ENCODE results near the gene NR1H3.

The NR1H3 gene

GRCh38 chr11:47244448-47245350 is 13.1 kb upstream of the NR1H3 start:
- no peak for DNase-seq (ENCODE audit: low read depth in 2 of 2, low spot score in 1 of 2)

DNA sequence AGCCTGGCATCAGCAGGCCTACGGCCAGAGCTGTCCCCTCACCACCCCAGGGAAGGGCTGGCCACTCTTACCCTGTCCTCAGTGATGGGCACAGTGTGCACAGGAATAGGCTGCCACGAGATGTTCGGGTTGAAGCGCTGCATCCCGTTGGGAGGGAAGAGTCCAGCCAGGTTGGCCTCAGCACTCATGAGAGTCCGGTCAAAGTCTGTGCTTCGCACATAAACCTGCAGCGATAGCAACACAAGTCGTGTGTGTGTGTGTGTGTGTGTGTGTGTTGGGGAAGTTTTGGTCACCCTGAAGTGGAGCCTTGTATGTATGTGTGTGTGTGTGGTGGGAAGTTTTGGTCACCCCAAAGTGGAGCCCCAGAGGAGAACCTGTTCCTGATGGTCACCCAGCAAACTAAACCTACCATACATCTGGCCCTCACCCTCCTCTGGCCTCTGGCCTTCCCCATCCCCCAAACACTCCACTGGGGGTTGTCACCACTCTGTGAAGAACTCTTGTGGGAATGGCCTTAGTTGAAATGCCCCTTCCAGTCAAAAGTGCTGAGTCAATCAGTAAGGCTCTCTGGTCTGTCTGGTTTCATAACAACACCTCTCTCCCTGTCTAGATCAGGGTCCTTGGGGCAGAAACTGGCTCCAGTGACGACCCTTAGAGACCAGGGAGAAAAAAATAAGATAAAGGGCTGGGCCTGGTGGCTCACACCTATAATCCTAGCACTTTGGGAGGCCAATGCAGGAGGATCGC is 12.0 kb upstream of the NR1H3 start:
- DNase-seq (ENCODE audit: low read depth in 2 of 2, low spot score in 1 of 2) = no peak

GRCh38 chr11:47247502-47247901 is 10.3 kb upstream of the NR1H3 start:
- DNase-seq (ENCODE audit: low read depth in 2 of 2, low spot score in 1 of 2) = no peak

- no peak for DNase-seq (ENCODE audit: low read depth in 2 of 2, low spot score in 1 of 2)
These were observed 9.5 kb upstream of the NR1H3 start for GRCh38 chr11:47248304-47248663.

- peak; percentile 70 to 76 for DNase-seq (ENCODE audit: low read depth in 2 of 2, low spot score in 1 of 2)
These were observed 9.0 kb upstream of the NR1H3 start, which contains the start of gene ACP2 for GRCh38 chr11:47248664-47249377. Gene ACP2 (minus strand): TSS chr11:47248814. CDS start chr11:47248789, 25 bp downstream.

DNA sequence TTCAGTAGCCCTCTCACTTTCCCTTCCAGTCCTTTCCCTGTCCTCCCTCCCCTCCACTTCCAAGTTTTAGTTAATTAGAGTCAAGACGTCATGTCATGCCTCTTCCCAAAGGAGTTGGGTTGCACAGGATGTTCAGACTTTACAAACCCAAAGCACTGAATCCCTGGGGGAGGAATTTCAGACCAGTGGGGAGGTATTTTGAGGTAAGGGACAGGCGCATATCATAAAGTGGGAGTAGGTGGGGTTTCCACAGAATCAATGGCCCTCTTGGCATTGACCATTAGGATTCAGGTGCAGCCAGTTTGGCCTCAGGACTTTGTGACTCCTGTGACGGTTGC is 8.4 kb upstream of the NR1H3 start:
- no peak for DNase-seq (ENCODE audit: low read depth in 2 of 2, low spot score in 1 of 2)

DNA sequence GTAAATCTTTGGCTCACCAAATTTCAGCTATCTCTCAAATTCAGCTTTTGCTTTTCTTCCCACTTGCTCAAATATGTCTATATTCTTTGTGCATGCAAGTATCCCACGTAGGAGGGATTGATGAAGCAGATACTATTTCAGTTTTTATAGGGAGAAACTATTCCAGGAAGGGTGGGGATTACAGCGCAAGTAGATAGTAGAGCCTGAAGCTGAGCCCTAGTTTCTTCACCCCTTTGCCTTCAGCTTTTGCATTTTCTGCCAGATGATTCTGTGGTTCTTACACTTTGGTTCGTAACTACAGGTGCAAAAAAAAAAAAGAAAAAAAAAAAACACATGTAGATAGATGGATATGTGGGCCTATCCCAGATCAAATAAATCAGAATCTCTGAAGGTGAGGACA is 6.0 kb upstream of the NR1H3 start:
- no peak for DNase-seq (ENCODE audit: low read depth in 2 of 2, low spot score in 1 of 2)

DNA sequence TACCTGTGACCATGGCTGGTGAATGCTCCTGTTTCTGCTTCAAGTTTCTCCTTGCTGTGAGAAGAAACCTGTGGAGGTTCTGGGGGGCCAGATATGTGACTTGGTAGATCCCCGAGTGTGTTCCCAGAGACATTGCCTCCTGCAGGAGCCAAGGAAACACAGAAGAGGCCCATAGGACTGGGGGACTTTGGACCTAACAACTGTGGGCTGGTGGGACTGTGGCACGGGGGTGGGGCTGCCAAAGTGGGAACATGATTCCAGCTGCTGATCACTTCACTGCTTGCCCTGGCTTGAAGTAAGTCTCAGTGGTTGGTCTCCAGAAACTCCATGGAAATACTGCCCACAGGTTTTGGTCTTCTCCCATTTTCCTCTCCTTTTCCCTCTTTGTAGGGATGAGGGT is 4.1 kb upstream of the NR1H3 start:
- DNase-seq (ENCODE audit: low read depth in 2 of 2, low spot score in 1 of 2) = no peak

- no peak for DNase-seq (ENCODE audit: low read depth in 2 of 2, low spot score in 1 of 2)
These were observed 3.4 kb upstream of the NR1H3 start for GRCh38 chr11:47254386-47254785.

DNA sequence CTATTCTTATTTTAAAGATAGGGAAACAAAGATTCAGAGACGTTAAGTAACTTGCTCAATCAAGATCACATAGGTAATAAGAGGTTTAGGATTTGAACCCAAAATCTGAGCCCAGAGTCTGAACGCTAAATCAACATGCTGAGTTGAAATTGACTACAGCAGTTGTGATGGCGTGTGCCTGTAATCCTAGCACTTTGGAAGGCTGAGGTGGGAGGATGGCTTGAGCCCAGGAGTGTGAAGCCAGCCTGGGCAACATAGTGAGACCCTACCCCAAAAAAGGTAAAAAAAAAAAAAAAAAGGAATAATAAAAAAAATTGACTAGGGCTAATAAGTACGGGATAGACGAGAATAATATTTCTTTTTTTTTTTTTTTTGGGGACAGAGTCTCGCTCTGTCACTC is 1.4 kb upstream of the NR1H3 start:
- no peak for DNase-seq (ENCODE audit: low read depth in 2 of 2, low spot score in 1 of 2)

DNA sequence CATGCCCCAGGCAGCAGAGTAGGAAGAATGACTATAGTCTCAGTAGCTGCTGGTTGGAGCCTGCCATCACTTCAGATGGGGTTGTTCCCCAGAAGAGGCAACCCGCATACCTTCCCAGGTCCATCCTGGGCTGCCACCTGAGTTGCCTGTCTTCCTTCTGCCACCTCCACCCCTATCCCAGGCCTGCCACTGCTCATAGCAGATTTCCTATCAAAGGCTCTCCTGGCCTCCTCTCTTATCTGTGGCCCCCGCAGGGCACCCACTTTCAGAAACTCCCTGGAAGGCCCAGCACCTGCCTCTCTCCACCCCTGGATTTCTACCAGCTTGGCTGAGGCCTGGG is 649 bp upstream of the NR1H3 start:
- no peak for DNase-seq (ENCODE audit: low read depth in 2 of 2, low spot score in 1 of 2)

DNA sequence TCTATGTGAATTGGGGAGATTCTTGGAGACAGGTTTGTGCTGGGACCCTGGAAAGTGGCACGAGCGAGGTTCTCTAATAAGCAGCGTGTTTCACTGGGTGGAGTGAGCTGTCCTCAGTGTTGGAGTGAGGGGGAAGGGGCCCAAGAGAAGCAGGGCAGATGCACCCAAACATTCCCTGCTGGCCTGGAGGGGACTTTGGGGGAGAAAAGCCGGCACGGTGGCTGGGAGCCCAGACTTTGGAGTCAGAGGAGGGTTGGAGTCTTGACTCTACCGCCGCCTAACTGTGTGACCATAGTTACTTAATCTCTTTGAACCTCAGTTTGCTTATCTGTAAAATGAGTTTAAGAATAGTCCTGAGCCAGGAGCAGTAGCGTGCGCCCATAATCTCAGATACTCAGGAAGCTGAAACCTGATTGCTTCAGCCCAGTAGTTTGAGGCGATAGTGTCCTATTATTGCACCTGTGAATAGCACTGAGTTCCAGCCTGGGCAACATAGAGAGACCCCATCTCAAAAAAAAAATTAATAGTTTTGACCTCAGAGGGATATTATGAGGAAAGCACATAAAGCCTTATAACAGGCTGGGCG is 614 bp downstream of the NR1H3 start:
- no peak for DNase-seq (ENCODE audit: low read depth in 2 of 2, low spot score in 1 of 2)

DNA sequence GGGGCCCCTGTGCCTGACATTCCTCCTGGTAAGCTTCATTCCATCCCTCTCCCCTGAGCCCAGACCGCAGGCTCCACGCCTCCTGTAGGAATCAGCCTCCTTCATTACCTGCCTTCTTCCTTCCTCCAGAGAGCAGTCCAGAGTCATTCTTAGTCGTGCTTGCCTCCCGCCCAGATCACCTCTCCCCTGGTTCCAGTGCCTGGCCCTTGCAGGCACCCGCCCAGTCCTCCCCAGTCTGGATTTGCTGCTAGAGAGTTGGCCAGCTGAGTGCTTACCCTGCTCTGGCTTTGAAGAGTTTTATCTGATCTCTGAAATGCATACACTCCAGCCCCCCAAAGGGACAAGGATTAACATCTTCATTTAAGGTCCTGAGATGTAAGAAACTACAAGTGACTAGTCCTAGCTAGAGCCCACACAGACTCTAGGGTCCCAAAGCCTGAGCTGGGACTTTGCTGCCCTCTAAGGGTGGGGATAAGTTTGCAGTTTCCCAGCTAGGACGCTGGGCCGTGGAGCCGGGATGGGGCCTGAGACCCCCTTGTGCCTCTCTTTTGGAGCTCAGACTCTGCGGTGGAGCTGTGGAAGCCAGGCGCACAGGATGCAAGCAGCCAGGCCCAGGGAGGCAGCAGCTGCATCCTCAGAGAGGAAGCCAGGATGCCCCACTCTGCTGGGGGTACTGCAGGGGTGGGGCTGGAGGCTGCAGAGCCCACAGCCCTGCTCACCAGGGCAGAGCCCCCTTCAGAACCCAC is 1.6 kb downstream of the NR1H3 start:
- no peak for DNase-seq (ENCODE audit: low read depth in 2 of 2, low spot score in 1 of 2)

DNA sequence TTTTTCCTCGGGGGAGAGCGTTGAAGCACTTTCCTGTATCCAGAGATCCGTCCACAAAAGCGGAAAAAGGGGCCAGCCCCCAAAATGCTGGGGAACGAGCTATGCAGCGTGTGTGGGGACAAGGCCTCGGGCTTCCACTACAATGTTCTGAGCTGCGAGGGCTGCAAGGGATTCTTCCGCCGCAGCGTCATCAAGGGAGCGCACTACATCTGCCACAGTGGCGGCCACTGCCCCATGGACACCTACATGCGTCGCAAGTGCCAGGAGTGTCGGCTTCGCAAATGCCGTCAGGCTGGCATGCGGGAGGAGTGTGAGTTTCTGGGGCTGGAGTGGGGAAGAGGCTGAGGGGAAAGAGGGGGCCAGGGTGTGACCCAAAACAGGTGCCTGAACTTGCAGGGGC is 2.6 kb downstream of the NR1H3 start:
- DNase-seq (ENCODE audit: low read depth in 2 of 2, low spot score in 1 of 2) = no peak

DNA sequence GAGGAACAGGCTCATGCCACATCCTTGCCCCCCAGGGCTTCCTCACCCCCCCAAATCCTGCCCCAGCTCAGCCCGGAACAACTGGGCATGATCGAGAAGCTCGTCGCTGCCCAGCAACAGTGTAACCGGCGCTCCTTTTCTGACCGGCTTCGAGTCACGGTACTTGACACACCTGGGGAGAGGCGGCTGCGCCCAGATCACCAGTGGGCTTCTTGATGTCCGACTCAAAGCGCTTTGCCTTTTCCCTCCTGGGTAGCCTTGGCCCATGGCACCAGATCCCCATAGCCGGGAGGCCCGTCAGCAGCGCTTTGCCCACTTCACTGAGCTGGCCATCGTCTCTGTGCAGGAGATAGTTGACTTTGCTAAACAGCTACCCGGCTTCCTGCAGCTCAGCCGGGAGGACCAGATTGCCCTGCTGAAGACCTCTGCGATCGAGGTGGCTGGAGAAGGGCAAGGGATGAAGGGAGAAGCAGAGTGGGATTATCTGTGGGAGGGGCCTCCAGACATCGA is 3.5 kb downstream of the NR1H3 start:
- DNase-seq (ENCODE audit: low read depth in 2 of 2, low spot score in 1 of 2) = no peak

GRCh38 chr11:47264119-47264518 is 6.3 kb downstream of the NR1H3 start:
- DNase-seq (ENCODE audit: low read depth in 2 of 2, low spot score in 1 of 2) = no peak

- DNase-seq (ENCODE audit: low read depth in 2 of 2, low spot score in 1 of 2) = no peak
These were observed 6.7 kb downstream of the NR1H3 start for GRCh38 chr11:47264521-47264920.

DNA sequence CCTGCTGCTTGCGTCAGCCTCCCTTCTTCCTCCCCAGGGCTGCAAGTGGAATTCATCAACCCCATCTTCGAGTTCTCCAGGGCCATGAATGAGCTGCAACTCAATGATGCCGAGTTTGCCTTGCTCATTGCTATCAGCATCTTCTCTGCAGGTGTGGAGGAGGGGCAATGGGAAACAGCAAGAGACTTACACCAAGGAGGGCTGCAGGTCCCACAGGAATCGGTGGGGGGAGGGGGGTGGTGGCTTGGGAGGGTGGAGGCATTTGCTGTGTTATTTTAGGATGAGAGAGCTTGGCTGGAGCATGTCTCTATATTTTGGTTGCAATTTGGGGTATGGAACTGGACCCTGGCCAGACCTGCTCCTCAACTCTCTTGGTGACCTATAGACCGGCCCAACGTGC is 10.1 kb downstream of the NR1H3 start:
- no peak for DNase-seq (ENCODE audit: low read depth in 2 of 2, low spot score in 1 of 2)

DNA sequence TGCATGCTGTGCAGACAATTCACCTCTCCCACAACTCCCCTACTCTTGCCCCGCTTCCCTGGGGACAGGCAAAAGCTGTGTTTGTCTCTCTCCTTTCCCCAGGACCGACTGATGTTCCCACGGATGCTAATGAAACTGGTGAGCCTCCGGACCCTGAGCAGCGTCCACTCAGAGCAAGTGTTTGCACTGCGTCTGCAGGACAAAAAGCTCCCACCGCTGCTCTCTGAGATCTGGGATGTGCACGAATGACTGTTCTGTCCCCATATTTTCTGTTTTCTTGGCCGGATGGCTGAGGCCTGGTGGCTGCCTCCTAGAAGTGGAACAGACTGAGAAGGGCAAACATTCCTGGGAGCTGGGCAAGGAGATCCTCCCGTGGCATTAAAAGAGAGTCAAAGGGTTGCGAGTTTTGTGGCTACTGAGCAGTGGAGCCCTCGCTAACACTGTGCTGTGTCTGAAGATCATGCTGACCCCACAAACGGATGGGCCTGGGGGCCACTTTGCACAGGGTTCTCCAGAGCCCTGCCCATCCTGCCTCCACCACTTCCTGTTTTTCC is 10.7 kb downstream of the NR1H3 start:
- DNase-seq (ENCODE audit: low read depth in 2 of 2, low spot score in 1 of 2) = no peak

DNA sequence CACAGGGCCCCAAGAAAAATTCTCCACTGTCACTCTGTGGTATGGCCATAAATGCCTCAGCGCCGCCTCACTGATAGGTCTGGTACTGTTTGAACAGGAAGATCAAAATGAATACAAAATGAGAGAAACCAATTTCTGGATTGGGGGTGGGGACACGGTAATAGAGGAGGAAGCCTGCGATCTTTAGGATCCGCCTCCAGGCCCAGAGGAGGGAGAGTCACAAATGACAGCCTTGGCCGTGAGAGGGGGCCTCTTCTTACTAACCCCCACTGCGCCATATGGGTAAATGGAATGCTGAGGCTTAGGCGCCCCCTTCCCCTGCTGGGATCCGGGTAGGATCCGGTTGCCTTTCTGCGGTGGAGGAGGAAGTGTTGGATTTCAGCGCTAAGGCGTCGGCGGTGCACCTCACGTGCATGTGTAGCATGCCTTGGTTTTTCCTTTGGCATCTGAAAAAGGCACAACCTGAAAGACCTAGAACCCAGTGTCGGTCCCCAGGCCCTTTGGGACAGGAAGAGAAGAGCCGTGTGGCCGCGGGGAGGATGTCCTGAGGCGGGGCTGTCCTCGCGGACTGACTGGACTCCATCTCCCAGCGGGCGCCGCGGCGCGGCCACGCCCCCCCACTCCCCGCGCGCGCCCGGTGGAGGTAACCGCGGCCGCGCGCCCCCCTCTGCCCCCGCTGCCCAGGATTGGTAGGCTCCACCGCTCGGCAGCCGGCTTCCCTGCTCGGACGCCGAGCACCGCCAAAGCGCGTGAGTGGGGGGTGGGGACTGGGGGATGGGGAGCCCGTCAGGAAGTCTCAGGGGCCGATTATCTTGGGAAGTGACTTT is 11.4 kb downstream of the NR1H3 start:
- DNase-seq (ENCODE audit: low read depth in 2 of 2, low spot score in 1 of 2) = peak; percentile 56 to 78

All from stimulated activated CD8-positive, alpha-beta memory T cell treated with anti-CD3 and anti-CD28 coated beads, Interleukin-4, amount 100 ng/mL, for 4 hours (primary cell).